HepG2 (cell line): ENCODE measurements around the gene VSIG10L. TPM values are rescaled to one million over a fixed set of nuclear protein-coding genes. Genes with fewer than 3 reads are reported as not detected.

ENCODE experiments used
- ARNTL ChIP-seq: sonication (generic); formaldehyde crosslinking; IDR thresholded peaks from 2 replicates; pipeline ENCODE4 v1.4.0; 2020; ENCODE audit warnings: mild to moderate bottlenecking, missing genetic modification reagents
- ATM ChIP-seq: fragments of 450-650 bp; IDR thresholded peaks from 2 replicates; pipeline ENCODE4 v1.7.1; 2017; ENCODE audit warnings: mild to moderate bottlenecking, borderline replicate concordance
- CENPX ChIP-seq: sonication (generic); formaldehyde crosslinking; IDR thresholded peaks from 2 replicates; pipeline ENCODE4 v1.9.0; 2021; ENCODE audit warnings: mild to moderate bottlenecking, missing genetic modification reagents, moderate library complexity
- ETV5 ChIP-seq: IDR thresholded peaks from 2 replicates; pipeline ENCODE4 v1.6.1; 2018; ENCODE audit warnings: missing biosample characterization, missing genetic modification reagents, inconsistent platforms, borderline replicate concordance
- FOXJ3 ChIP-seq: sonication (generic); formaldehyde crosslinking; IDR thresholded peaks from 2 replicates; pipeline ENCODE4 v1.4.0; 2020; ENCODE audit warnings: missing genetic modification reagents, mild to moderate bottlenecking, borderline replicate concordance
- HNRNPK ChIP-seq: fragments of 200-400 bp; formaldehyde crosslinking; IDR thresholded peaks from 2 replicates; pipeline ENCODE4 v1.6.1; 2018; ENCODE audit warnings: low read length, low read depth, moderate library complexity, mild to moderate bottlenecking; ENCODE audit not compliant: poor library complexity, severe bottlenecking
- HNRNPUL1 ChIP-seq: fragments of 200-400 bp; formaldehyde crosslinking; IDR thresholded peaks from 2 replicates; pipeline ENCODE4 v1.6.1; 2017; ENCODE audit warnings: low read depth, mild to moderate bottlenecking, low read length, moderate library complexity
- NCOR1 ChIP-seq: fragments of 200-600 bp; sonication (generic); IDR thresholded peaks from 2 replicates; pipeline ENCODE4 v1.7.0; 2017; ENCODE audit warnings: antibody characterized with exemption, low read length, borderline replicate concordance
- RARA ChIP-seq: IDR thresholded peaks from 2 replicates; pipeline ENCODE4 v1.6.1; 2016; ENCODE audit warnings: missing genetic modification reagents, missing compliant biosample characterization
- ZNF180 ChIP-seq: sonication (generic); formaldehyde crosslinking; IDR thresholded peaks from 2 replicates; pipeline ENCODE4 v1.4.0; 2020; ENCODE audit warnings: low read depth, missing genetic modification reagents, borderline replicate concordance
- ZNF256 ChIP-seq: sonication (generic); formaldehyde crosslinking; conservative IDR thresholded peaks from 2 replicates; pipeline ENCODE4 v1.4.0; 2020; ENCODE audit warnings: missing genetic modification reagents
- ZNF441 ChIP-seq: sonication (generic); formaldehyde crosslinking; IDR thresholded peaks from 2 replicates; pipeline ENCODE4 v1.7.0; 2021; ENCODE audit warnings: missing genetic modification reagents, borderline replicate concordance
- ZNF530 ChIP-seq: sonication (generic); formaldehyde crosslinking; IDR thresholded peaks from 2 replicates; pipeline ENCODE4 v1.5.0; 2020; ENCODE audit warnings: low read depth, mild to moderate bottlenecking, missing genetic modification reagents
- ZNF549 ChIP-seq: sonication (generic); formaldehyde crosslinking; IDR thresholded peaks from 2 replicates; pipeline ENCODE4 v1.5.0; 2020; ENCODE audit warnings: missing genetic modification reagents
- ZNF629 ChIP-seq: sonication (generic); formaldehyde crosslinking; conservative IDR thresholded peaks from 2 replicates; pipeline ENCODE4 v1.5.0; 2020; ENCODE audit warnings: missing genetic modification reagents
- ZSCAN31 ChIP-seq: sonication (generic); formaldehyde crosslinking; IDR thresholded peaks from 2 replicates; pipeline ENCODE4 v1.5.0; 2020; ENCODE audit warnings: low read depth, mild to moderate bottlenecking, missing genetic modification reagents
- polyA plus RNA-seq, 8 experiments: library from polyadenylated mRNA; depleted of rRNA in 3 of 8; stranded (reverse) in 7 of 8; unstranded in 1 of 8; fragments of >200 nt; fragmentation: Illumina TruSeq in 4 of 8; extraction: Trizol in 4 of 8; gene quantifications; 2 replicates each; pipeline versions ENCODE4 v1.2.1 to v1.2.3, GENCODE V29; 2011 to 2016; ENCODE audit warnings: low read depth in 4 of 8, missing spikeins in 1 of 8, mixed read lengths in 1 of 8; ENCODE audit not compliant: insufficient read depth in 1 of 8
- total RNA-seq, 5 experiments: library from RNA; depleted of rRNA; stranded (reverse); fragments of >200 nt; fragmentation: Illumina TruSeq; extraction: Trizol; gene quantifications; 2 replicates each; pipeline ENCODE4 v1.2.3, GENCODE V29; 2016; ENCODE audit warnings: low read depth in 1 of 5
- TF ChIP-seq, protein P1 (sequence below): sonication (generic); formaldehyde crosslinking; IDR thresholded peaks from 2 replicates; pipeline ENCODE4 v1.8.1; 2023; ENCODE audit warnings: mild to moderate bottlenecking, inconsistent platforms, moderate library complexity, missing genetic modification reagents, borderline replicate concordance
- TF ChIP-seq, protein P2 (sequence below): IDR thresholded peaks from 2 replicates; pipeline ENCODE4 v1.6.1; 2016; ENCODE audit warnings: control low read depth
- TF ChIP-seq, protein P3 (sequence below): IDR thresholded peaks from 2 replicates; pipeline ENCODE4 v1.6.1; 2016
- TF ChIP-seq, protein P4 (sequence below): sonication (generic); formaldehyde crosslinking; conservative IDR thresholded peaks from 2 replicates; pipeline ENCODE4 v1.8.1; 2023; ENCODE audit warnings: missing genetic modification reagents
- TF ChIP-seq, protein P5 (sequence below): sonication (generic); formaldehyde crosslinking; IDR thresholded peaks from 2 replicates; pipeline ENCODE4 v1.4.0; 2020; ENCODE audit warnings: missing genetic modification reagents, borderline replicate concordance
- TF ChIP-seq, protein P6 (sequence below): sonication (generic); formaldehyde crosslinking; IDR thresholded peaks from 2 replicates; pipeline ENCODE4 v1.4.0; 2020; ENCODE audit warnings: missing genetic modification reagents

VSIG10L gene
- total and polyA plus RNA-seq, 2 of the 13 experiments (the other 11 are each of a cell fraction or from before 2014, with no cell fraction given) = 2.7 to 8.5 TPM

DNA sequence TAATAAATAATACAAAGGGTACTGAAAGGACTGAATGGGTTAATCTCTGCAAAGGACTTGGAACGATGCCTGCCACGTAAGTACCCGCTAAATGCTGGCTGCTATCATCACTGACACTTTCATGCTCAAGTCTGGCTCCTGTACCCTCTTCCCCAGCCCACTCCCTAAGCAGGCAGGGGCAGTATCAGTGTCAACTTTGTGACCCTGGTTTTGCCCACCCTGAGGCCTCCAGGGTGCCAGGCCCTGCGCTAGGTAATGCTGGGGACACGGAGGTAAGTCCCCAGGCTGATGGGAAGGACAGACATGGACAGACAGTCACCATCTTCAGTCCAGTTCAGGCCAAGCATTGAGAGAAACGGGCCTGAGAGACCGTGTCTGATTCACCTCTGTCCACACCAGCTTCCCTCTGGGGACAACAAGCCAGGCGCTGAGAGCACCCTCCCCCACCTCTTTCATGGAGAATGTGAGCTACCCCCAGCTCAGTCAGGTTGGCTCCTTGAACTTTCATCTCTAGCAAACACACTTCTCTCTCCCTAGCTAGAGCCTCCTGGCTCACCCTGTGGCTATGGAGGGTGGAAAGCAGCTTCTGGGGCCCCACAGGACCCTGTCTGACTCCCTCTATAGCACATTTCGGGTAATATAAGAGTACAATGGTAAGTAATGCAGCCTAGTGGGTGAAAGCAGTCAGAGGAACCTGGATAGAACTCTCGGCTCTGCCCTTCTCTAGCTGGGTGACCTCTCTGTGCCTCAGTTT, 23.4 kb upstream of the VSIG10L start (continued):
- TF ChIP-seq, protein P1, sequence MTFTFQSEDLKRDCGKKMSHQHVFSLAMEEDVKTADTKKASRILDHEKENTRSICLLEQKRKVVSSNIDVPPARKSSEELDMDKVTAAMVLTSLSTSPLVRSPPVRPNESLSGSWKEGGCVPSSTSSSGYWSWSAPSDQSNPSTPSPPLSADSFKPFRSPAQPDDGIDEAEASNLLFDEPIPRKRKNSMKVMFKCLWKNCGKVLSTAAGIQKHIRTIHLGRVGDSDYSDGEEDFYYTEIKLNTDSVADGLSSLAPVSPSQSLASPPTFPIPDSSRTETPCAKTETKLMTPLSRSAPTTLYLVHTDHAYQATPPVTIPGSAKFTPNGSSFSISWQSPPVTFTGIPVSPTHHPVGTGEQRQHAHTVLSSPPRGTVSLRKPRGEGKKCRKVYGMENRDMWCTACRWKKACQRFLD (CRISPR knock-in tag) = no peak
- TF ChIP-seq ARNTL (CRISPR knock-in tag) (peak; percentile 30; the same call in 1 of the 2 replicates), FOXJ3 (CRISPR knock-in tag) (peak; percentile 76; the same call in 1 of the 2 replicates), RARA (CRISPR knock-in tag) (peak; percentile 75), ATM (no peak), ZNF441 (CRISPR knock-in tag) (no peak; the same call in 1 of the 2 replicates), ZNF629 (CRISPR knock-in tag) (no peak; the same call in 1 of the 2 replicates), CENPX (CRISPR knock-in tag) (no peak), ZNF530 (CRISPR knock-in tag) (no peak), HNRNPUL1 (no peak), ZNF256 (CRISPR knock-in tag) (no peak), ETV5 (CRISPR knock-in tag) (no peak; the same call in 1 of the 2 replicates), ZNF180 (CRISPR knock-in tag) (no peak), ZNF549 (CRISPR knock-in tag) (no peak), ZSCAN31 (peak; percentile 39; the same call in 1 of the 2 replicates), NCOR1 (peak; percentile 35; the same call in 1 of the 2 replicates), HNRNPK (no peak)
- TF ChIP-seq, protein P2, sequence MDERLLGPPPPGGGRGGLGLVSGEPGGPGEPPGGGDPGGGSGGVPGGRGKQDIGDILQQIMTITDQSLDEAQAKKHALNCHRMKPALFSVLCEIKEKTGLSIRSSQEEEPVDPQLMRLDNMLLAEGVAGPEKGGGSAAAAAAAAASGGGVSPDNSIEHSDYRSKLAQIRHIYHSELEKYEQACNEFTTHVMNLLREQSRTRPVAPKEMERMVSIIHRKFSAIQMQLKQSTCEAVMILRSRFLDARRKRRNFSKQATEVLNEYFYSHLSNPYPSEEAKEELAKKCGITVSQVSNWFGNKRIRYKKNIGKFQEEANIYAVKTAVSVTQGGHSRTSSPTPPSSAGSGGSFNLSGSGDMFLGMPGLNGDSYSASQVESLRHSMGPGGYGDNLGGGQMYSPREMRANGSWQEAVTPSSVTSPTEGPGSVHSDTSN = no peak
- TF ChIP-seq, protein P3, sequence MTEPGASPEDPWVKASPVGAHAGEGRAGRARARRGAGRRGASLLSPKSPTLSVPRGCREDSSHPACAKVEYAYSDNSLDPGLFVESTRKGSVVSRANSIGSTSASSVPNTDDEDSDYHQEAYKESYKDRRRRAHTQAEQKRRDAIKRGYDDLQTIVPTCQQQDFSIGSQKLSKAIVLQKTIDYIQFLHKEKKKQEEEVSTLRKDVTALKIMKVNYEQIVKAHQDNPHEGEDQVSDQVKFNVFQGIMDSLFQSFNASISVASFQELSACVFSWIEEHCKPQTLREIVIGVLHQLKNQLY (CRISPR knock-in tag) = peak; percentile 83; the same call in 1 of the 2 replicates
- TF ChIP-seq, protein P4, sequence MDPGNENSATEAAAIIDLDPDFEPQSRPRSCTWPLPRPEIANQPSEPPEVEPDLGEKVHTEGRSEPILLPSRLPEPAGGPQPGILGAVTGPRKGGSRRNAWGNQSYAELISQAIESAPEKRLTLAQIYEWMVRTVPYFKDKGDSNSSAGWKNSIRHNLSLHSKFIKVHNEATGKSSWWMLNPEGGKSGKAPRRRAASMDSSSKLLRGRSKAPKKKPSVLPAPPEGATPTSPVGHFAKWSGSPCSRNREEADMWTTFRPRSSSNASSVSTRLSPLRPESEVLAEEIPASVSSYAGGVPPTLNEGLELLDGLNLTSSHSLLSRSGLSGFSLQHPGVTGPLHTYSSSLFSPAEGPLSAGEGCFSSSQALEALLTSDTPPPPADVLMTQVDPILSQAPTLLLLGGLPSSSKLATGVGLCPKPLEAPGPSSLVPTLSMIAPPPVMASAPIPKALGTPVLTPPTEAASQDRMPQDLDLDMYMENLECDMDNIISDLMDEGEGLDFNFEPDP = no peak
- TF ChIP-seq, protein P5, sequence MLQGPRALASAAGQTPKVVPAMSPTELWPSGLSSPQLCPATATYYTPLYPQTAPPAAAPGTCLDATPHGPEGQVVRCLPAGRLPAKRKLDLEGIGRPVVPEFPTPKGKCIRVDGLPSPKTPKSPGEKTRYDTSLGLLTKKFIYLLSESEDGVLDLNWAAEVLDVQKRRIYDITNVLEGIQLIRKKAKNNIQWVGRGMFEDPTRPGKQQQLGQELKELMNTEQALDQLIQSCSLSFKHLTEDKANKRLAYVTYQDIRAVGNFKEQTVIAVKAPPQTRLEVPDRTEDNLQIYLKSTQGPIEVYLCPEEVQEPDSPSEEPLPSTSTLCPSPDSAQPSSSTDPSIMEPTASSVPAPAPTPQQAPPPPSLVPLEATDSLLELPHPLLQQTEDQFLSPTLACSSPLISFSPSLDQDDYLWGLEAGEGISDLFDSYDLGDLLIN (CRISPR knock-in tag) = no peak
- TF ChIP-seq, protein P6, sequence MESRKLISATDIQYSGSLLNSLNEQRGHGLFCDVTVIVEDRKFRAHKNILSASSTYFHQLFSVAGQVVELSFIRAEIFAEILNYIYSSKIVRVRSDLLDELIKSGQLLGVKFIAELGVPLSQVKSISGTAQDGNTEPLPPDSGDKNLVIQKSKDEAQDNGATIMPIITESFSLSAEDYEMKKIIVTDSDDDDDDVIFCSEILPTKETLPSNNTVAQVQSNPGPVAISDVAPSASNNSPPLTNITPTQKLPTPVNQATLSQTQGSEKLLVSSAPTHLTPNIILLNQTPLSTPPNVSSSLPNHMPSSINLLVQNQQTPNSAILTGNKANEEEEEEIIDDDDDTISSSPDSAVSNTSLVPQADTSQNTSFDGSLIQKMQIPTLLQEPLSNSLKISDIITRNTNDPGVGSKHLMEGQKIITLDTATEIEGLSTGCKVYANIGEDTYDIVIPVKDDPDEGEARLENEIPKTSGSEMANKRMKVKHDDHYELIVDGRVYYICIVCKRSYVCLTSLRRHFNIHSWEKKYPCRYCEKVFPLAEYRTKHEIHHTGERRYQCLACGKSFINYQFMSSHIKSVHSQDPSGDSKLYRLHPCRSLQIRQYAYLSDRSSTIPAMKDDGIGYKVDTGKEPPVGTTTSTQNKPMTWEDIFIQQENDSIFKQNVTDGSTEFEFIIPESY = no peak; the same call in 1 of the 2 replicates
